ENCODE measurements around the gene PSMC3. TPM values are rescaled to one million over a fixed set of nuclear protein-coding genes. Genes with fewer than 3 reads are reported as not detected.

The PSMC3 gene
- total RNA-seq, 2 experiments from 2014 or later = 137 to 140 TPM

GRCh38 chr11:47389577-47390421 is 36.4 kb downstream of the PSMC3 start:
- no peak for DNase-seq
- intact Hi-C loops (cut with micrococcal nuclease) = no loop called here
- no peaks in the 10 kb centered on the region for H3K9me3 Mint-ChIP-seq
- H3K4me3 Mint-ChIP-seq = no peak overlapping the region
- TF ChIP-seq CTCF (IDR thresholded peaks at IDR 0.05) = no peak
- ChIA-PET POLR2A (interaction anchor here (5.7 kb wide), 1 partner anchor 14 kb away, joined by 28 read pairs; no protein-coding TSS in a partner anchor), CTCF (interaction anchor here (0.8 to 9.3 kb wide), 5 partner anchors 9 to 22 kb away, joined by 3 to 91 read pairs (median 5); partner anchors contain the start of gene SPI1)
- peak; percentile 31 for ATAC-seq
- no peaks in the 10 kb centered on the region for H3K36me3 Mint-ChIP-seq (ENCODE audit: low read depth)
- no peaks in the 10 kb centered on the region for H3K27me3 Mint-ChIP-seq
- peaks cover 35% of the 10 kb centered on the region for H3K4me1 Mint-ChIP-seq (ENCODE audit: low read depth)
- no peak overlapping the region for H3K27ac Mint-ChIP-seq

GRCh38 chr11:47388697-47389576 is 37.3 kb downstream of the PSMC3 start:
- intact Hi-C loops (cut with micrococcal nuclease) = no loop called here
- no peak for TF ChIP-seq CTCF (IDR thresholded peaks at IDR 0.05)
- H3K4me3 Mint-ChIP-seq = no peak overlapping the region
- ATAC-seq = no peak
- H3K36me3 Mint-ChIP-seq (ENCODE audit: low read depth) = no peaks in the 10 kb centered on the region
- no peaks in the 10 kb centered on the region for H3K27me3 Mint-ChIP-seq
- DNase-seq = no peak
- peaks cover 29% of the 10 kb centered on the region for H3K4me1 Mint-ChIP-seq (ENCODE audit: low read depth)
- CTCF ChIA-PET = interaction anchor here (0.8 to 9.3 kb wide), 3 partner anchors 10 to 23 kb away, joined by 3 to 91 read pairs (median 3); partner anchors contain the start of gene SPI1
- no peak overlapping the region for H3K27ac Mint-ChIP-seq
- POLR2A ChIA-PET = no interaction called here
- H3K9me3 Mint-ChIP-seq = no peaks in the 10 kb centered on the region

- DNase-seq = no peak
- no peak overlapping the region for H3K27ac Mint-ChIP-seq
- no peaks in the 10 kb centered on the region for H3K36me3 Mint-ChIP-seq (ENCODE audit: low read depth)
- POLR2A ChIA-PET = interaction anchor here (0.6 kb wide), 1 partner anchor 900 kb away, joined by 3 read pairs; no protein-coding TSS in a partner anchor
- H3K9me3 Mint-ChIP-seq = no peaks in the 10 kb centered on the region
- no peaks in the 10 kb centered on the region for H3K27me3 Mint-ChIP-seq
- H3K4me3 Mint-ChIP-seq = no peak overlapping the region
- intact Hi-C loops (cut with micrococcal nuclease) = no loop called here
- peaks cover 23% of the 10 kb centered on the region for H3K4me1 Mint-ChIP-seq (ENCODE audit: low read depth)
- CTCF ChIA-PET = interaction anchor here (0.6 to 9.3 kb wide), 4 partner anchors 11 to 25 kb away, joined by 3 to 91 read pairs (median 3); no protein-coding TSS in a partner anchor
- ATAC-seq = no peak
- no peak for TF ChIP-seq CTCF (IDR thresholded peaks at IDR 0.05)
Measured at GRCh38 chr11:47387944-47388696, 38.1 kb downstream of the PSMC3 start.

- TF ChIP-seq CTCF (IDR thresholded peaks at IDR 0.05) = no peak
- peaks cover 15% of the 10 kb centered on the region for H3K4me1 Mint-ChIP-seq (ENCODE audit: low read depth)
- POLR2A ChIA-PET = no interaction called here
- H3K27ac Mint-ChIP-seq = no peak overlapping the region
- H3K27me3 Mint-ChIP-seq = no peaks in the 10 kb centered on the region
- CTCF ChIA-PET = no interaction called here
- H3K4me3 Mint-ChIP-seq = no peak overlapping the region
- no peak for ATAC-seq
- no peak for DNase-seq
- intact Hi-C loops (cut with micrococcal nuclease) = no loop called here
- no peaks in the 10 kb centered on the region for H3K36me3 Mint-ChIP-seq (ENCODE audit: low read depth)
- H3K9me3 Mint-ChIP-seq = no peaks in the 10 kb centered on the region
Measured at GRCh38 chr11:47384498-47384897, 41.7 kb downstream of the PSMC3 start.
